GM21360 (cell line): ENCODE data around the gene NELFA.
A peak's percentile ranks its signal among the peaks of the same experiment; 100 is the strongest.

Experiments used
- ATAC-seq: cut with Tn5 transposase; IDR thresholded peaks from one replicate; pipeline ENCODE4 v1.9.1; 2021; ENCODE audit warnings: mild to moderate bottlenecking, moderate library complexity; ENCODE audit not compliant: unreplicated experiment

The NELFA gene

DNA sequence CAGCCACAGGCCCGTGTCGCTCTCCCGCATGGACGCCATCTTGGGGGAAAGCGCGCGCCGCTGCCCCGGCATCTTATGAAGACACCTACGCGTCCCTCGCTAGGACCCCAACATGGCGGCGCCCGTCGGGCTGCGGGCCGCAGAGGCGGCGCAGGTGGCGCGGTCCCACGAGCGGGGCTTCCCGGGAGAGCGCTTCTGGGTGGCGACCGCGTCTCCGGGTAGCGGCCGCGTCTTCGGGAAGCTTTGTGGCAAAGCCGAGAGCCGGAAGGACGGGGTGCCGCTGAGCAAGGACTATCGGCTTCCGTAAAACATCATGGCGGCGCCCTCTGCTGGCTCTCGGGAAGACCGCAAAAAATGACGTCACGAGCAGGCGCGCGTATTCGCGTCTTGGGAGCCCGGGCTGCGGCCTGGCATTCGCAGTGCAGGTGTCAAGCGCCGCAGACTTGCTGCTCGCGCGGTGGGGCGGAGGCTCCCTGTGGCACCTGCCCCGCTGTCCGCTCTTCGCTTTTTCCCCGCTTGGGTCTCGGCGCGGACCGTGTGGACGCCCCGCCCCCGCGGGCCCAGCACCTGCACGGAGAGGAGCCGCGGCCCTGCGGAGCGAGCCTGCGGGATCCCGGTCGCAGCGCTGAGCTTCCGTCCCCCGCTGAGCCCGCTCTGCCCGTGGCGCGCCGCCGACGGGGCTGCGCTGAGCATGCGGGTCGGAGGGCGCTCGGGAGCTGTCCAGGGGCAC is at the start of gene NELFA:
NELFA (minus strand) TSS at position 54 of the 730 bp plus-strand sequence; CDS start at position 39, 15 bp downstream.
- ATAC-seq, result peak; percentile 76

DNA sequence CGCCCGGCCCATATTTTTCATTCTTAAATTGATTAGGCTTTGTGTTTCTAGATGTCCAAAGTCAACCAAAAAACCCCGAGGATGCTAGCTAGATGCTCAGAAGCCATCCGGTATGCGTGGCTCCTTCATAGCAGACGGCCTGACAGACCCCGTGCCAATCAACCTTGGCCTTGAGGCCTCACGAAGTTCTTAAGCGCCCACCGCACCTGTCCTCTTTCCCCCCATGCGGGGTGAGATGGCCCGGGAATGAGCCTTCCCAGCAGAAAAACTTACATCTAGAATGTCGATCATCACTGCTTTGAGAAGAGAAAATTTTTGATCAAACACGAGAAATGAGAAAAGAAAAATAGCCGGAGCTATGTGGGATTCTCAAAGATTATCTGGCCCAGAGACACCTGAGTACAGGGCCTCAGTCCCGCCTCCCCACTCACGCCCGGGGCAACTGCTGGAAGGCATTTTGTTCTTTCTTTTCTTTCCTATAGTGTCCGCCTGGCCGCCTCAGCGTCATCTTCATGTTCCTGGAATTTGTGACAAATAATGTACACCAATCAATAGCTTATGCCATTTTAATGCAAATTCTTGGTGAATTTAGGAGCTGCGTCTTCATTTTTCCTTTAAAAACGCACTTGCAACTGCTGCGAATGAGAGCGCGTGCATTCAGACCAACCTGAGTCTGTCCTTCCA is 48.8 kb upstream of the NELFA start:
- no peak for ATAC-seq

DNA sequence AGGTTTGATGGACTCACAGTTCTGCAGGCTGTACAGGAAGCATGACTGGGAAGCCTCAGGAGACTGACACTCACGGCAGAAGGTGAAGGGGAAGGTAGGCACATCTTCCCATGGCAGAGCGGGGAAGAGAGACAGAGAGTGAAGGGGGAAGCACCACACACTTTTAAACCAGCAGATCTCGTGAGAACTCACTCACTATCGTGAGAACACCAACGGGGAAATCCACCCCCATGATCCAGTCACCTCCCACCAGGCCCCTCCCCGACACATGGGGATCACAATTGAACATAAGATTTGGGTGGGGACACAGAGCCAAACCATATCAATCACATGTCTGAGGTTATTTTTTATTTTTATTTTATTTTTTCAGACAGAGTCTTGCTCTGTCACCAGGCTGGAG is 45.4 kb upstream of the NELFA start:
- no peak for ATAC-seq

DNA sequence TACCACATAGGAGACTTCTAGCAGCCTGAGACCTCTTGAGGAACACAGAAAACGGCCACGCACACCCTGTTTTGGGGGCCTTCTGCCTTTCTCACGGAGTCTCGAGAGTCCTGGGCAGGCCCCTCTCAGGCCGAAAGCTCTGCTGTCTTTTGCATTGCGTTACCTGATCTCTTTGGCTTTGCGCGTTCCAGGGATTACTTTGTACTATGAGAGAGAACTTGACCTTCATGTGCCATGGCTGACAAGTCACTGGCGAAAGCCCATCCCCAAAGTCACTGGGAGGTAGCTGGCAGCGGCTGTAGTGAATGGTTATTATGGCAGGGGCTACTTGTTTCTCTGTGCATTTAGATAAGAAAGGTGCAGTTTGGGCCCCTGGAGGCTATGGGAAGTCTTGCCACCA is 42.3 kb upstream of the NELFA start:
- ATAC-seq, result no peak

DNA sequence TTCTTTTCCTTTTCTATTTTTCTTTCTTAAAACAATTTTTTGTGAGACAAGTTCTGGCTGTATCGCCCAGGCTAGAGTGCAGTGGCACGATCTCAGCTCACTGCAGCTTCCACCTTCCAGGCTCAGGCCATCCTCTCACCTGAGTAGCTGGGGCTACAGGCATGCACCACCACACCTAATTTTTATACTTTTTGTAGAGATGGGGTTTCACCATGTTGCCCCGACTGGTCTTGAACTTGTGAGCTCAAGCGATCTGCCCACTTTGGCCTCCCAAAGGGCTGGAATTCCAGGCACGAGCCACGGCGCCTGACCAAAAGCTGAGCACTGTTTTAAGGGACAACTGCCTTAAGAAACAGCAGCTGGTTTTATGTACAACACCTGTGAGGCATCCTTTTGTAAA is 41.0 kb upstream of the NELFA start:
- no peak for ATAC-seq

DNA sequence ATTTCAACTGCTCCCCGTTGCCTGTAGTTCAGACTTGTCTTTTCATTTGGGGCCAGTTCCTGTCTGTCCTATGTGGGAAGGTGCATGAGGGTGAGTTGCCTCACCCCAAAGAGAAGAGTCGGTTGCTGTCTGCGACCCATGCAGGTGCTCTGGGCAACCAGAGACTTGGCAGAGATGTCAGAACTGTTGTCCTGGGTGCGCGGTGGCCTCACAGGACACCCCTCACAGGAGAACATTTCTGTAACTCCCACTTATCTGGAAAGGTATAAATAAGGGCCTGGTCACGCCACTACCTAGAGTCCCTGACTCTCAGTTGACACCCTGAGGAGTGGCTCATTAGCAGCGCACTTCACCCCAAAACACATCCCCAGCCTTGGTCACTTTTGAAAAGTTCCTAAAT is 40.6 kb upstream of the NELFA start:
- no peak for ATAC-seq

DNA sequence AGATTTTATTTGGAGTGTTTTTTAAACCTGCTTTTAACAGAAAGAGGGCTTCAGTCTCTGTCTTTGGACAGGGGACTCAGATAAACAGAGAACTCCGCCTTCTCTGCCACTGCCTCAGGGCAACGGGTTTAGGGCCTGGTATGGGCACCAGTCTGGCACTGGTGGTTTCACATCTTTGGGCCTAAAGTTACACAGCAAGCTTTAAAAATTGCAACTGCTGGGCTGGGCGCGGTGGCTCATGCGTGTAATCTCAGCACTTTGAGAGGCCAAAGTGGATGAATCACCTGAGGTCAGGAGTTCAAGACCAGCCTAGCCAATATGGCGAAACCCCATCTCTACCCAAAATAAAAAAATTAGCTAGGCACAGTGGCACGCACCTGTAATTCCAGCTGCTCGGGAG is 40.1 kb upstream of the NELFA start:
- no peak for ATAC-seq

DNA sequence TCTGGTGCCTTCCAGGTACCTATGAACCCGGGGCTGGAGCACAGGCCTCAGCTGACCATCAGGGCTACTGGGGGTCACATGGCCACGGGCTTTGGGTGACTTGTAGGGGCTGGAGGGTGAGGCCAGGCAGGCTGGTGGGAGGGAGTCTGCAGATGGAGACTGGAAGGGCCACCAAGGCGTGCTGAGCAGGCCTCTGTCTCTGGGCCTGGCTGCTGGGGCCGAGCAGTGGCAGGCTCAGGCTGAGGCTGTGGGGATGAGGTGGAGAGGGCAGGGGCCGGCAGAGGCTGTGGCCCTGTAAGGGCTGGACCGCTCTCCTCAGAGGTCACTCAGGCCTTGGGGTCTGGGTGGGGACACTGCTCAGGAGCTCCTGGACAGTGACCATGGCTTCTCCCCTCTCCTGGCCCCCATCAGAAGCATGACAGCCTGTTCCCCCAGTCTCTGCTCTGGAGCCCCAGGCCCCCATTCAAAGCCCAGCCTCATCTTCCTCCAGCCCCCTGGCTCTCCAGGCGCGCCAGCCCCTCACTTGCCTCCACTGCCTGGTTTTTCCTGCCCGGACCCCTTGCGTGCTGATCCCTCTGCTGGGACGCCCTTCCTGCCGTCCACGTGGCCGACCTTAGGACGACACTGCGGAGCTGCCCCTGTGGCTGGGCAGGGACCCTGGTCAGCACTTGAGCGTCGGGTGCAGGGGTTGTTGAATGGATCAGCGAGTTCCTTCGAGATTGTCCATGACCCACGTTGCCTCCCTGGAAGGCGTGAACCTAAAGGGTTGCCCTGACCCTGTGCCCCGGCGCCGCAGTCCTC is 39.2 kb upstream of the NELFA start:
- ATAC-seq, result no peak

DNA sequence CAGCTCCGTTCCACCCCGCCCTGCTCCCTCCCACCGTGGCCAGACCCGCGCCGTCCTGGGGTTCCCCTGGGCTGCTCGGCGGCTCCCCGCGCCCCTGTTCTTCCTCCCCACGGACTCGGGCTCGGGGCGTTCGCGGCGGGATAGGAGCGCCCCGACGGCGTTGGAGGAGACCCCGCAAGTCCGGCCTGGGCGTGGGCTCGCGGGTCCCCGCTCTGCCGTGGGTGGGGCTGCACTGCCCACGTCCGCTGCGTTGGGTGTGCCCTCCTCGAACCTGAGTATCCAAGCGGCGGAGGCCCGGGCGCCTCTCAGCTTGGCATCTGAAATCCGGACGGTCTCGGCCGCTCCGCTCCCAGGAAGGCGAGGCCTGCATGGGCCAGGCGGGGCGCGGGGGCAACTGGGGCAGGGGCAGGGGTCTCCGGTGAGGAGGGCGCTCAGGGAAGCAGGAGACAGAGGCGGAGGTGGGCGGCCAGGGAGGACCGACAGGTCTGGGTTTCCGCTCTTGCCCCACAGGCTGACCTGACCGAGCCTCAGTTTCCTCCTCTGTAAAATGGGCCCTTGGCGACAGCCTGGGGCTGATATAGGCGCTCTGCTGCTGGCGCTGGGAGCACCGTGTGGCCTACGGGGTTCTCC is 38.4 kb upstream of the NELFA start:
- ATAC-seq, result no peak

DNA sequence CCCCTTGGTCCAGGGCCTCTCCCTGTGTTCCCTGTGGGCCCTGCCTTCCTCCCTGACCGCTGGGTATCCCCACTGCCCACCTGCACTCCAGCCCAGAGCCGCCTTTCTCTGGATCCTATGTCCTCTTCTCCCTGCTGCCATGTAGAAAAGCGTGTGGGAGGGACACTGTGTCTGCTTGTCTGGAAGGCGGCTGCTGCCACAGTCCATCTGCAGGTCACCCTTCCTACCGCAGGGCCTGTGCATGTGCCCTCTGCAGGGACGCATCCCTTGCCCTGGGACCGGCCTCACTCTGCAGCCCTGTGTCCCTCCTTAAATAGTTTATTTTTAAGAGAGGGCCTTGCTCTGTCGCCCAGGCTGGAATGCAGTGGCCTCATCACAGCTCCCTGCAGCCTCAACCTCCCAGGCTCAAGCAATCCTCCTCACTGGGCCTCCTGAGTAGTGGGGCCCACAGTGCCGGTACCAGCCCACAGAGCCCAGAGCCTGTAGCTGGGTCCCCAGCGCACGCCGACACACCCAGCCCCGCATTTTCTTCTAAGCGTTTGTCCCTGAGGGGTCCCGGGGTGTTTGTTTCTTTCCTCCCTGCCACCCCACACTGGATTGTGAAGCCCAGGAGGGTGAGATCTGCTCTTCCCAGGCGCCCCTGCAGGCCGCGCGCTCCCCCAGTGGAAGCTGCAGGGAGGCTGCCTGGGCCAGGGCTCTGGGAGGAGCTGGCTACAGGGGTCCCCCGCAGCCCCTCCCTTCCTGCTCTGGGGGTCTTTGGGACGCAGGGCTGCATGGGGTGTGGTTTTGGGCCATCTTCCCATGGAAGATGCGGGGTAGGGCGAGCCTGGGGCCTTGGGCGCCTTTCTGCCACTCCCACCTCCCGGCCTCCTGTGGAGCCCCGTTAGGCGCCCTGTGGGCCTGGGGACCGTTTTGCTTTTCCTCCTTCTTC is 37.5 kb upstream of the NELFA start:
- ATAC-seq, result no peak

DNA sequence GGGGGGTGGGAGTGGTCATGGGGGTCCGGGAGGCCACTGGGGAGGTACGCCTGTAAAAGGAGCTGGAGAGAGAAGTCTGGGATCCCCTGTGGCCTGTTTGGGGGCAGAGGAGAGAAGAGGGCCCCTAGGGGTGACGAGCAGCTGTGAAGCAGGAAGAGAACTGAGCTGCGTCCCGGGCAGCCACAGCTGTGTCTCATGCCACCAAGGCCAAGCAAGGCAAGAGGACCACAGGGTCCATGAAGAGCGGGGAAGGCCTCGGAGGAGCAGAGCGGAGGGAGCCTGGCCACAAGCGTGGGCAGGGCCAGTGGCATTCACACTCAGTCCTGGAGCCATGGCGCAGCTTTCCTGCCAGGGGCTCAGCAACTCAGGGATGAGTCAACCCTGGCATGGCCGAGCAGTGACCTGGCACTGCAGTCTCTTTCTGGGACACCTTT is 36.8 kb upstream of the NELFA start:
- no peak for ATAC-seq

DNA sequence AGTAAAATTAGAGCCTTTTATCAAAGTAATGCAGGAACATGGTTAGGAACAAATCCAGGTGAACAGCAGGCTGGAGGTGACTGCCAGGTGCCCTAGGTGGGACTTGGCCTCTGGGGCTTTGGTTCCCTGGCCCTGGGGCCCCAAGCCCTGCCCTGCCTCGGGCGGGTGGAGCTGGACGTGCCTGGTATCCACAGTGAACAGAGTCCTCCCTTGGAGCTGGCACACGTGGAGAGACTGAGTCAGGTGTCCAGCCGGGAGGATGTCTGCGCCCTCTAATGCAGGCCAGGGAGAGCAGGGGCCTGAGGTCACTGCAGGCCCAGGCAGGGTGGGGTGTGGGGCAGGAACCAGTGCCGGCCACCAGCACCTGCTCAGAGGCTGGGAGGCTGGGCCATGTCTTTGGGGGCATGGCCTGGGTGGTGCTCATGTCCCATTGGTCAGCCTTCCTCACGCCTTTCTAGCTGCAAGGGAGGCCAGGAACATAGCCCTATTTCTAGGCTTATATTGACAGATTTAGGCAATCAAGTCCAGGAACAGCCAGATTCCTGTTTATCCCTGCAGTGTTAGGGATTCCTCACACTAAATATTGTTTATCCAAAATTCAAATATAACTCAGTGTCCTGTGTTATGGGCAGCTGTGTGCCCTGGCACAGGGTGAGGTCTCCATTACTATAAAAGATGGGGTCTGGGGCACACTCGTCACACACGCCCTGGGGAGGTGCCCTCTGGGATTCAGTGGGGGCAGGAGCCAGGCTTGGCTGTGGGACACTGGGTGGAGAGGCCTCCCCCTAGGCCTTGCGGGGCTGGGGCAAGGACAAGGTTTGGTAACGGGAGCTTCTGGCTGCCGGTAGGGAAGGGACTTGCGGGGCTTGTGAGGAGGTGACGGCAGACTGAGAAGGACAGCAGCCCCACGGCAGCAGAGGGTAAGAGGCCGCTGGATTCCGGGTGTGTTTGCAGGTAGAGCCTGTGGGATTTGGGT is 36.1 kb upstream of the NELFA start:
- no peak for ATAC-seq

DNA sequence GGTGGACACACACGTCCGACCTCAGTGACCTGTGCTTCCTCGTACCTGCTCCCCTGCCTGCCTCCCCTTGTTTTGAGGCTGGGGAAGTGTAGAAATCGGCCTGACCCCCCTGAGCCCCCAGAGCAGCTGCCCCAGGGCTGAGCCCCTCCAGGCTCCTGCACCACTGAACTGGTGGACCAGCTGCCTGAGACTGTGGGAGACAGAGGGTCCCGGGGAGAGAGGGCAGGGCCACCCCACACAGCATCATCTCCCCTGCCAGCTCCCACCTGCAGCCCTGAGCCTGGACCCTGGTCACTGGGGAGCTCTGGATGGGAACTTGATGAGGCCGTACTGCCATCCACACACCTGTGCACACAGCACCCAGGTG is 35.3 kb upstream of the NELFA start:
- ATAC-seq, result no peak

DNA sequence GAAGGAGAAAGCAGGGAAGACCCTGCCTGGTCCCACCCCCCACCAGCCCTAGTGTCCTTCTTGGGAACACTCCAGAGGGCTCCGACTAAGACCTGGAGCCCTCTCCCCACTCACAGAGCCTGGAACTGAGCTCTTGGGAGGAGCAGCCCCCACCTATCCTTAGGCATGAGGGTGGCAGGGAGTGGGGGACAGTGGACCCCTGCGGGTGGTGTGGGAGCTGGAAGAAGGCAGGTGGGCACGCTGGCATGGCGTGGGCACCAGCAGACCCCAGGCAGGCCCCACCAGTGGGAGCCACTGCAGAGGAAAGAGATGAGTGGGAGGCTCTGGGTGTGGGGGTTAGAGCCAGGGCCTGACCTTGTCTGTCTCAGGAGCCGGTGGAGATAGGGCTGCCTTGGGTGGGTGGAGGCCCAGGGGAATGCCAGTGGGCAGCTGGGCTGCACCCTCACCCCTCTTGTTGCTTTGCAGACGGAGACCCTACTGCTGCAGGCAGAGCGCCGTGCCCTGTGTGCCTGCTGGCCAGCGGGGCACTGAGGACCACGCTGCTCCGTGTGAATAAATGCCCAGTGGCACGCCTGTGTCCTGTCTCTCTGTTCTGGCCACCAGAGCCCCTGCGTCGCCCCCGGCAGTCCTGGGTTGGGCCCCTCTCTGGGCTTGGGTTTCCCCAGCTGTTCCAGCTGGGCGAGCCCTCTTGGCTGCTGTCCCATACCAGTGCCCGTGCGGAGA is 34.8 kb upstream of the NELFA start:
- no peak for ATAC-seq

DNA sequence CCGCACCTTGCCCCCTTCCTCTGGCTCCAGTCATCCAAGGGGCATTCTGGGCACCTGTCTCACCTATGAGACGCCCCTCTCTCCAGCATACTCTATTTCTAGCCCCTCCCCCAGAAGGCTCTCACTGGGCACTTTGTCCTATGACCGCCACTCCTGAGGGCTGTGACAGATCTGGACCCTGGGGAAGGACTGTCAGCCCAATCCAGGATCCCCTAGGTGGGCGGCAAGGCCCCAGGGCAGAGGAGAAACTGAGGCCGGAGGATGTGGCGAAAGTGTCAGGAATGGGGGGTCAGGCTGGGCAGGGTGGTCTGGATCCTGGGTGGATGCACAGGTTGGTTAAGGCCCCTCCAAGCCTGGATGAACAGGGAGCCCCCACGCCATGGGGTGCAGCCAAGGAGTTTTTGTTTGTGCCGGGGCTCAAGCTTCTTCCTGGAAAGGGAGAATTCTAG is 34.2 kb upstream of the NELFA start:
- no peak for ATAC-seq

DNA sequence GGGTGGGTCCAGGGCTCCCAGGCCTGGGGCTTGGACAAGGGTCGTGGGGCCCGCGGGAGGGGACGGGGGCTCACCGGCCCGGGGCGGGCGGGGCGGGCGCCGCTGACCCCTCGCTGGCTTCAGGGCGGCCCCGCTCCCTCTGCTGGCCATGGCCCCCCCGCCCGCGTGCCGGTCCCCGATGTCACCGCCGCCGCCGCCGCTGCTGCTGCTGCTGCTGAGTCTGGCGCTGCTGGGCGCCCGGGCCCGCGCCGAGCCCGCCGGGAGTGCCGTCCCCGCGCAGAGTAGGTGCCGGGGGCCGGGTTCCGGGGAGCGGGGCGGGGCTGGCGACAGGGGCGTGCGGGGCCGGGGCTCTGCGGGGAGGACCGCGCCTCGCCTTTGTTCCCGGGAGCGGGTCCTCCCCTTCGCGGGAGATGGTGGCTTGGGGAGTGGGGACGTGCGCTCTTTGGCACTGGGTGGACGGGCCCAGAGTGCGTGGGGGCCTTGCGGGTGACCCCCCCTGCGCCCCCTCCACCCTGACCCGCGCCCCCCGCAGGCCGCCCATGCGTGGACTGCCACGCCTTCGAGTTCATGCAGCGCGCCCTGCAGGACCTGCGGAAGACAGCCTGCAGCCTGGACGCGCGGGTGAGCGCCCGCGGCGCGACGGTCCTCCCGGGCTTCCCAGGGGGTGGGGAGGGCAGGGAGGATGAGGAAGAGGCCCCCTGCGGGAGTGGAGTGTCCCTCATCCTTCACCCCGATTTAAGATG is 33.6 kb upstream of the NELFA start:
- ATAC-seq, result peak; percentile 27

DNA sequence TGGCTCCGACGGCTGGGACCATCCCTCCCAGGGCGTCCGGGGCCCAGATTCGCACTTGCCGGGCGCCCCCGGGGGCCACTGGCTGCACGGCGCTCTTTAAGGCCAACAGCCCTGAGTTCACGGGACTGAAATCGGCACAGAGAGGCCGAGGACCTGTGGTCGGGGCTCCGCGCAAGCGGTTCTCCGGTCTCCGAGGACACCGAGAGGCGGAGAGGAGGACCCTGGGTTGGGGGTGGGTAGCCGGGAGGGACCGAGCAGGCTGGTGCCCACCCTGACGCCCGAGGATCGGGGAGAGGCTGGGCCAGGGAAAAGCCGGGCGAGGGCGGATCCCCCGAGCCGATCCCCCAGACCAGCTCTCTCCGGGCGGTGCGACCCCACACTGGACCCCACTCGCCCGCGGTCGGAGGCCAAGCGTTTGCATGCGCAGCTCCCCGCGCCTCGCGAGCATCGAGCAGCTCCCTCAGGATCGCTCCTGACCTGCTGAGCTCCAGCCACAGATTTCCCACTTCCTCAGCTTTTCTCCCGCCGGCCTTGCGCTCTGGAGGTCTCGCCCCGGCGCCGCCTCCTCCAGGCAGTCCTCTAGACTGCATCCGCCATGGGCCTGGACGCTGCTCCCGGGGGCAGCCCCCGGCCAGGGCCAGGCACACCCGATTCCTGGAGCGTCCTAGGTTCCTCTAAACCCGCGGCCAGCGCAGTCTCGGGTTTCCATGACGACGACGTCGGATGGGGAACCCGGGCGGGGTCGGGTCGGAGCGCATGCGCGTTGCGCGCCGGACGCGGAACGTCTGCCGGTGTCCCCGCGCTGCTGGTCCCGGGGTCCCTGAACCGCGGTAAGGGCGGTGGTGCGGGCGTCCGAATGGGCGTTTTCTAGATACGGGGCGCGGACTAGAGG is 32.7 kb upstream of the NELFA start:
- peak; percentile 51 for ATAC-seq
